Measurements from ENCODE around the gene RSL1D1. TPM values are rescaled to one million over a fixed set of nuclear protein-coding genes. Genes with fewer than 3 reads are reported as not detected.
A peak's percentile ranks its signal among the peaks of the same experiment; 100 is the strongest.

RSL1D1 gene
- polyA plus RNA-seq (ENCODE audit: insufficient read length in 4 of 4), result 100 to 1,000 TPM; 206 to 271 (median 242) TPM

DNA sequence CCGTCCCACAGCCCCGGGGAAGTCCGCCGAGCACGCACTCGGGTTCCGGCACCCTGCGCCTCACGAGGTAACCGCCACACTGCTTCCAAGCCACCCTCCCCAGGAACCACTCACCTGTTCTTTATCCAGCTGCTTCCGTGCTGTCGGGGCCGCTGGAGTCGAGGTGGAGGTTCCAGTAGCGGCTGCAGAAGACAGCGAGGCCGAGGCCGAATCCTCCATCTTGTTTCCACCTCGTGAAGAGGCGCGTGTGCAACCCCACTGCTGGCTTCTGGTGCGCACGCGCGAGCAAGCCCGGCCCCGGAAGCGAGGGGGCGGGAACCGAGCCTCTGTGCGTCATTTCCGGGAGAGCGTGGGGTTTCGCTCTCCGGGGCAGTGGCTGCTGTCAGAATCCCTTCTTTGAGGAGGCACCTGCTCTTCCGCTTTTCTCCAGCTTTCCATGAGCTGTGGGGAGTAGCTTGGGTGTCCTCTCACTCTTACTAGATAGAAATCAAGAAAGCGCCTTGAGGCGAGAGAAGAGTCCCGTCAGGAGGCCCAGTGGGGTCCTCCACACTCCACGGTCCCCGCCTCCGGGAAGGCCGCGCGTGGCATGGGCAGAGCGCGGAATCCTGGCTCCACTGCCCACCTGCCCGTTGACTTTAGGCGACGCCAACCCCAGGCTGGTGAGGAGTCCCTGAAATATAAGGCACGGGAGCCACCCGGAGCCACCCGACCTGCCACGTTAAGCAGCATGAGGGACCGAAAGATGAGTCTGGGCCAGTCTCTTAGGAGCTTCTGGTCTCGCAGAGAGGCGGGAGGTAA is at the start of gene RSL1D1:
Gene RSL1D1 (minus strand): TSS at position 249 of the 798 bp plus-strand sequence. CDS start 30 bp downstream, at position 219.
- peak; percentile 85 to 90 (median 88) for DNase-seq (ENCODE audit: low read depth in 4 of 4, low spot score in 3 of 4)

DNA sequence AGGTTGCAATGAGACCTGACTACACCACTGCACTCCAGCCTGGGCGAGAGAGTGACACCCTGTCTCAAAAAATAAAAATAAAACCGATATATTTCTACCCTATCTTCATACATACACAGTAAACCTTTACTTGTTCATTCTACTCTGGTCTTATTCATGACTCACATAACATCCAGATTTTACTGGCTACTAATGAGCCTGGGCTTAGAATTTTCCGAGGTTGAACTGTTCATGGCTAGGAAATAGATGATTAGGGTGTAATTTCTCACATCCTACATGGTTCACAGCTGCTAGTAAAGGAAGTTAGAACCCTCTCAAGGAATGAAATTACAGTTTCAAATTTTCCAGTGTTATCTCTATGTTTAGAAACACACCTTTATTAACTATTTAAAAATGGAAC is 49.7 kb upstream of the RSL1D1 start:
- DNase-seq (ENCODE audit: low read depth in 4 of 4, low spot score in 3 of 4), result no peak

DNA sequence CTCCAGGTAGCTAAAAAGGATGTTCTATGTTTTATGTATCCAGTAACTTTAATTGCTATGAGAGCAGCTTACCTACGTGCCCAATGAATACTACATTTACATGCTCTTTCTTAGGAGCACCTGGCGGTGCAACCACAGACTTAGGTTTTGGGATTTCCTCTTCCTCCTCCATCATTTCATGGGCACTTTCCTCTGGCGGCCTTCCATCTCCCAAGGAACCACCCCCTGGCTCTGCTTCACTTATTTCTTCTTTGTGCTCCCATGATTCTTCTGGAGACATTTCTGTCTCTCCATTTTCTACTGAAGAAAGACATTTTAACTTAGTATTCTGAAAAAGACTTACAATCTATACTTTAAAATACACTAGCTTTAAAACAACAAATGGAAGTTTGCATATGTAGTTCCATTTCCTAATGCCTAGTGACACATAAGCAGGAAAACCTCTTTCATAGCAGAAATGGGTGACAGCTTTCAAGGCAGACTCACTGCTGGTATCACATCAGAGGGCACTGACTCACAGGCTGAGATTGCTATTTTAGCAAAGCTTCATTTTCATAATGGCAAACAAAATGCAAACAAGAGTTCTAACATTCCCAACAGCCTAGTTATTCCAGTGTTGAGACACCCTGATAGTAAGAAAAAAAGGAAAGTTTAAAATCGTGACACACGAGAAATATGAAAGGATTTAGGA is 45.3 kb upstream of the RSL1D1 start:
- DNase-seq (ENCODE audit: low read depth in 4 of 4, low spot score in 3 of 4), result no peak

DNA sequence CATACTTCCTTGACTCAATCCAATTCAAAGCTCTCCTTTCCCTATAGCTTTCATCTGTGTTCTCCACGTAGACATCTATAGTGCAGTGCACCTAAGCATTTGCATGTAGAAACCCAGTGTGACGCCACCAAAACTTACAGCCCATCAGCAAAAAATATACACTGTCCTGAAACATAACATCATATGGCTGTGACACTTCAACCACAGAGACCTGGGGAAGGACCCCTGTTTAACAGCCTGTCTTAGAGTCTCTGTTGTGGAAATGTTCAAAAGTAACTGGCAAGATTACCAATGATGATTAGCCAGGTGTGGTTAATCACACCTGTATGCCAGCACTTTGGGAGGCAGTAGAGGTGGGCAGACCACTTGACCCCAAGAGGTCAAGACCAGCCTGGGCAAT is 42.2 kb upstream of the RSL1D1 start:
- DNase-seq (ENCODE audit: low read depth in 4 of 4, low spot score in 3 of 4), result no peak

DNA sequence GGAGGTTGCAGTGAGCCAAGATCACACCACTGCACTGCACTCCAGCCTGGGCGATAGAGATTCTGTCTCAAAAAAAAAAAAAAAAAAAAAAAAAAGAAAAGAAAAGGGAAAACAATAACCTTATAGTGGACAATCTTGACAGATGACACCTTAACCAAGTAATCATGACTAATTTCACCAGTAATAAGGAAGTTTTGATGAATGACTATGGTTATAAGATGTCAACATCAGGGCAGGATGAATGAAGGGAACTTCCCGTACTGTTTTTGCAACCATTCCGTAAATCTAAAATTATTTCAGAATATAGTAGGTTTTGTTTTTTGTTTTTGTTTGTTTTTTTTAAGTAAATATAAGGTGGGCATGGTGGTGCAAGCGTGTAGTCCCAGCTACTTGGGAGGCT is 41.4 kb upstream of the RSL1D1 start:
- DNase-seq (ENCODE audit: low read depth in 4 of 4, low spot score in 3 of 4), result no peak

DNA sequence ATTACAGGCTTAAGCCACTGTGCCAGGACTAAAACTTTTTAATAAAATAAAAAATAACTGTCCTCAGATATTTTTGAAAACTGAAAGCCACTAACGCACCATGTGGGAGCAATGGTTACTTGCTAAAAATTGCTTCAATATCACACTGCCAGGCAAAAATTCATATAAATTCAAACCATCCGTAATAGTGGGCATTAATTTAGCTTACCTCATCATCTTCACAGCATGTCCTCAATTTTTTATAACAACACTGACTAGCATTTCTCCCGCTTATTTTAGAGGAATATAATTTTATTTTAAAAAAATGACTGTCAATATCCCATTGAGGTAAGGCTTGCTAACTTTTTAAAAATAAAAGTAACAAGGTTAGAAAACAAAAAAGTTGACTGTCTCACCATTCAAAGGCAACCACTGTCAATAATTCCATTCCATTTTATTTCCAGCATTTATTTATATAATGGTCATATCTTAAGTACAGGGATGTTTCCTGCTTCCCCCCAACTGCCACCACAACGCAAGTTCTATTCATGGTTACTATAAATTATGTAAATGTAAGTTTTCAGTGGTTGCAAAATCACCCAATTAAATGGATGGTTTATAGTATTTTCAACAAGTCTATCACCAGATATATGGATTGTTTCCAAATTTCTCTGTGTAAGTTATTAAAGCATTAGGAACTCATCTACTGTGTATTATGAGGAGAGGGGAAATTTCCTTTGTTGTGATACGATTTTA is 39.1 kb upstream of the RSL1D1 start:
- no peak for DNase-seq (ENCODE audit: low read depth in 4 of 4, low spot score in 3 of 4)

DNA sequence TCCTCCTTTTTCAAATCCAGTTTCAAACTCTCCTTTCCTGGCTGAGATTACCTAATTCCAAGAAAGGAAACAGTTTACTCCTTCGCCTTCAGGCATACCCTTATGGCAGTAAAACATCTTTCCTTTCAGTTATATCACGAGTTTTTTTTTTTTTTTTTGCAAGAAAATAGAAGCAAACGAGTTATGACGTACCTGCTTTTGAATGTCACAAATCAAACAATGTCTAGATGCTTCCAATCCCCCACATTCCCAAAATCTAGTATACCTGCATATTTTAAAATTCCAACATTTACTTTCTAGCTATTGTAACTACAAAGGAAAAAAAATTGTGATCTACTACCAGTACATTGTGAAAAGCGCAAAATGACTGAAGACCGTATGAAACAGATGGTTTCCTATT is 35.5 kb upstream of the RSL1D1 start:
- DNase-seq (ENCODE audit: low read depth in 4 of 4, low spot score in 3 of 4), result no peak

DNA sequence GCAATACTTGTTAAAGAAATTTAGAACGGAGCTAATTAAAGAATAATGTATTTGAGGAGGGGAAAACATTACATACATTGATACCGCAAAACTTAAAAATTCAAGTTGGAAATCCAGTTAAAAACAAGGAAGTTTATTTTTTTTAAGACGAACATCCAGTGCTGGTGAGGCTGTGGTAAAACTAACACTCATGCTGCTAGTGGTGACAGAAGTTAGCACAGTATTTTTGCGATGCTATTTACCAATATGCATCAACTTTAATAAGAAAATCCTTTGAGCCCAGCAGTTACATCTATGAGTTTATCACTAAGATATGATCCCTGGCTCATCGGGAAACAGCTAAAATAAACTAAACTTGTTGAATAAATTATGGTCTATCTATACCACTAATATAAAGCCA is 32.7 kb upstream of the RSL1D1 start:
- no peak for DNase-seq (ENCODE audit: low read depth in 4 of 4, low spot score in 3 of 4)

DNA sequence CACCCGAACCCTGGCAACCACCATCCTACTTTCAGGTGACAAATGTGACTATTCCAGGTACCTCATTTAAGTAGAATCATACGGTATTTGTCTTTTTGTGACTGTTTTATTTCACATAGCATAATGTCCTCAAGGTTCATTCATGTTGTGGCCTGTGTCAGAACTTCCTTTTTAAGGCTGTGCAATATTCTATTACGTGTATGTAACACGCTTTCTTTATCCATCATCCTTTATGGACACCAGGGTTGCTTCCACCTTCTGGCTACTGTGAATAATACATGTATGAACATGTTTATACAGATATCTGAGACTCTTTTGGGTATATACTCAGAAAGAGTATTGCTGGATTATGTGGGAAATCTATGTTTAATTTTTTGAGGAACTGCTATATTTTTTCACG is 28.7 kb upstream of the RSL1D1 start:
- no peak for DNase-seq (ENCODE audit: low read depth in 4 of 4, low spot score in 3 of 4)

DNA sequence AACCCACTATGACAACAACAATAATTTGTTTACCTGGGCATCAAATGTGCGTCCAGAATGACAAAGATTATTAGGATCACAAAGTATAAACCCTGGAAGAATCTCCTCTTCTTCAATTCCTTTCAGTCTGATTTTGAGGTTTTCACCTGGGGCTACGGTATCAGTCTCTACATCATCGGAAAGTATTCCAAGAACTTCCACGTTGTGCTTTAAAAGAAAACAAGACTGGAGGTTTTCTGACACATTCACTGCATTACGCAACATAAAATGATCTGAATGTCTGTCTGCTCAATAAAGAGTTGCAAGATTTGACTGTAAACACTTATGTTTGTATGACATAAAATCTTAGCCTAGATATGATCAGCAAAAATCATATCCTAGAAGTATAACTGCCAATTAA is 26.0 kb upstream of the RSL1D1 start:
- no peak for DNase-seq (ENCODE audit: low read depth in 4 of 4, low spot score in 3 of 4)

DNA sequence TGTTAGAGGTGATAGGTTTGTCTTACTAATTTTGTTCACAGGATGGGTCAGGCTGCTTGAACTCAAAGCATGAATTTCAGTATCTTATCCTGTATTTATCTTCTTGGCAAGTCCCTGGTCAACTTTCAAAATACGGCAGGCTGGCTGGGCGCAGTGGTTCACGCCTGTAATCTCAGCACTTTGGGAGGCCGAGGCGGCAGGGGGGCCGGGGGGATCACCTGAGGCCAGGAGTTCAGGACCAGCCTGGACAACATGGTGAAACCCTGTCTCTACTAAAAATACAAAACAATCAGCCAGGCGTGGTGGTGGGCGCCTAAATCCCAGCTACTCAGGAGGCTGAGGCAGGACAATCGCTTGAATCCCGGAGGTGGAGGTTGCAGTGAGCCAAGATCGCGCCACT is 25.0 kb upstream of the RSL1D1 start:
- no peak for DNase-seq (ENCODE audit: low read depth in 4 of 4, low spot score in 3 of 4)

DNA sequence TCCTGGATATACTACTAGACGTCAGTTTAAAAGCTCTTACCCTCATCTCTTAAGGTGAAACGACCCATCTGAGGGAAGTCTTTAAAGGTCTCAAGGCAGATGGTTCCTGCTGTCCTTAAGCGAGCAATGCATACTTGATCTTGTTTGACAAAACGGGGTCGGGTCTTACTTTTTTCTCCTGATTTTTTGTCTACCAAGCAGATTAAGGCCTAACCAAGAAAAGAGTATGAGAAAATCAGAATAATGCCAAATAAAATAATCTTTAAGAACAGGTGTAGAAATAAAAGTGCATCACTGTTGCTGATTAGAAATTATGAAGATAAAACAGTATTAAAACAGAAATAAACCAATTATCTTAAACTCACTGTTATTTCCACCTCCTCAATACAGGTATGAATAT is 24.4 kb upstream of the RSL1D1 start:
- DNase-seq (ENCODE audit: low read depth in 4 of 4, low spot score in 3 of 4), result no peak

DNA sequence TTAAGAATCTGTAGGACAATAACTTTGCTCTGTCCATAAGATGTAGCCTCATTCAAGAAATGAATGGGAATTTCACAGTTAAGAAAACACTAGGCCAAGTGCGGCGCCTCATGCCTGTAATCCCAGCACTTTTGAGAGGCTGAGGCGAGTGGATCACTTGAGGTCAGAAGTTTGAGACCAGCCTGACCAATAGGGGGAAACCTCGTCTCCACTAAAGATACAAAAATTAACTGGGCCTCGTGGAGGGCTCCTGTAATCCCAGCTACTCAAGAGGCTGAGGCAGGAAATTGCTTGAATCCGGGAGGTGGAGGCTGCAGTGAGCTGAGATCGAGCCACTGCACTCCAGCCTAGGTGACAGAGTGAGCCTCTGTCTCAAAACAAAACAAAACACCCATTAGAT is 19.9 kb upstream of the RSL1D1 start:
- no peak for DNase-seq (ENCODE audit: low read depth in 4 of 4, low spot score in 3 of 4)

DNA sequence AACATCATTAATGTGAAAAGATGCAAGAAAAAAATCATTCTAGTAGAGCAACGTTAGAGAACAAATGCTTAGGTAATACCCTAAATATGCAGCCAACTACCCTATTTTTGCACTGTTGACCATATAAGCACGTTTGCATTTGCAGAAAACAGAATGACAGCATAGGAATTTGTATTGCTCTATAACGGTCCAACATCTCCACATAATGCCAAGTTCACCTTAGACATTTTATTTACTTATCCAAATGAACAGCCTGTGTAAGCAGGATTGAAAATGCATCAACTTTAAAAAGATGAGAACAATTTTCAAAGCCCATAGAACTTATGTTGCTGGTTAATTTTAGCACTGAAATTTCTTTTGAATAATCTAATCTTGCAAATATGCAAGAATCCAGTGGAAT is 19.1 kb upstream of the RSL1D1 start:
- no peak for DNase-seq (ENCODE audit: low read depth in 4 of 4, low spot score in 3 of 4)

DNA sequence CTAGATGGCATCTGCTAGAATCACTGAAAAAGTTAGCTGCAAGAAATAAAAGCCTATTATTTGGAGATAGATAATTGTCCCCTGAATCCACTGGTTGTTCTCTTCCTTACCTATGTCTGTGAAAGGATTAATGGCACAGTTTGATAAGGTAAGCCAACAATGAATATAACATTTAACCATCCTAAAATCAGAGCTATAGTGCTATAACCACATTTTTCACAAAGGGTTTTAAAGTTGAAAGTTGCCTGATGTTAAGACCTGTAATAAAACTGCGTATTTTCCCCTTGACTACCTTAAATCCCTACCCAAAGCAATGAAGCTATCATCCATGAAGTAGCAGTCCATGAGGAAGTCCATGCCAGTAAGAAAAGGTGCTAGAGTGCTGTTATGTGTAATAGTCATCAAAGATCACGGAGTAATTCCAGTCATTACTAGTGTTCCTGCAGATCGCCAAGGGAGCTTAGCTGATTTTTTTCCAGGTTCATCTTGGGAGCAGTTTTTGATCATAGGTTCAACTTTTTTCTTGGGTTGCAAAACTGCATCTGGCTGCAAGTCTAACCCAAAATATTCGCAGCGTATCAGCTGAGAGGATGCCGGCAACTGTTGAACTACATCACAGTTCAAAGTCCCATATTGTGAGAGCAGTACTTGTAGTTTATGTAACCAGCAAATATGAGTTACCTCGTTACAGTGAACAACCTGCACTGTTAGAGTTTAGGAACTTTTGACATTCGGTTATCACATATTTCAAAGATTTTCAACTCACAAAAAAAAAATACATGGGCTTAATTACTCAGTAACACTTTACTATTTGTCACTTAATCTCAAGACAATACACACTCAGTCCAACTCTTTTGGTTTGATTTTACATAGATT is 18.2 kb upstream of the RSL1D1 start:
- DNase-seq (ENCODE audit: low read depth in 4 of 4, low spot score in 3 of 4), result no peak

DNA sequence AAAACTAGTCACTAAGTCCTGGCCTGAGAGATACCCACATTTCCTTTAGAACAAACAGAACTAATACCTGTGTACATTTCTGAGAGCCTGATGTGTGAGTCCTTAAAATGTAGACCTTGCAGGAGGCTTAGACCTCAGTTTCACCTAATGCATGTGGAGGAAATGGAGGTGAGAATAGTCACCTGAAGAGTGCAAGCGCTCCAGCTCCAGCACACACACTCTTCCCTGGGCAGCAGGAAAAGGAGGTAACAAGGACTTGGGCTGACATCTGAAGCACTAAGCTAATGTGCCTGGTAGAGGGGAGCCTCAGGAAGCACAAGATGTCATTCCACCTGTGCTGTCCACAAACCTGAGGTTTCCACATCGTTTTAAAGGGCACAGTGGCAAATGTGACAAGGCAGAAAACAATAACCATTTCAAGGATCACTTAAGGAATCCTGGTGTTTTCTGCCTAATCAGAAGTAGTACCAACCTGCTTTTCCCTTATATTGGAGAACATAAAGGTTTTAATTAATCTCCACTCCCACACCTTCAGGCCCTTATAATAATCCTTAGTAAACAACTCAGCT is 17.2 kb upstream of the RSL1D1 start:
- no peak for DNase-seq (ENCODE audit: low read depth in 4 of 4, low spot score in 3 of 4)

DNA sequence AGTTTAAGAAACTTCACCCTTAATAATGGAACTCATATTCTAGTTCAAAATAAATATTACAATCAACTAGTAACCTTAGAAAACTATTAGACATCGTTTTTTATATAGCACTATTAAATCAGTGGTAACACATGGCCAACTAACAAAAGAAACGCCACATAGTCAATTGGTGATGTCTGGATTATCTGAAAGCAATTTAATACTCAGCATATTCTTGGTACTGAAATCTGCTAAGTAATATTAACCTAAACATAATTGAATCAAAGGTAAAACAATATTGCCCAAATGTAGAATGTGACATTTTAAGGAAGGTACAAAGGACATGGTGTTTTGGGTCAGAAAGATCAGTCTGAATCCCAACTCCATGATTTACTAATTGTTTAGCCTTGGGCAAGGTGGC is 11.1 kb upstream of the RSL1D1 start:
- no peak for DNase-seq (ENCODE audit: low read depth in 4 of 4, low spot score in 3 of 4)

DNA sequence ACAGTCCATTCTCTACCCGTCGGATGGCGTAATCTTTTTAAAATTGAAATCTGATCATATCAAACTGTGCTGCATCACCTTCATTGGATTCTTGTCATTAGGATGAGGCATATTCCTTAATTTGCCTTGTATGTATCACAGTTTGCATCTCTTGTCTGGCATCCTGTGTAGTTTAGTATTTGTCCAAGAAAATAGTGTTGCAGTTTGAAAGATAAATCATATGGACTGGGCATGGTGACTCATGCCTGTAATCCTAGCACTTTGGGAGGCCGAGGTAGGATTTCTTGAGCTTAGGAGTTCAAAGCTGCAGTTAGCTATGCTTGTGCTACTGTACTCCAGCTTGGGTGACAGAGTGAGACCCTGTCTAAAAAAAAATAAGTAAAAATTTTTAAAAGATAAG is 5.8 kb upstream of the RSL1D1 start:
- DNase-seq (ENCODE audit: low read depth in 4 of 4, low spot score in 3 of 4), result no peak

DNA sequence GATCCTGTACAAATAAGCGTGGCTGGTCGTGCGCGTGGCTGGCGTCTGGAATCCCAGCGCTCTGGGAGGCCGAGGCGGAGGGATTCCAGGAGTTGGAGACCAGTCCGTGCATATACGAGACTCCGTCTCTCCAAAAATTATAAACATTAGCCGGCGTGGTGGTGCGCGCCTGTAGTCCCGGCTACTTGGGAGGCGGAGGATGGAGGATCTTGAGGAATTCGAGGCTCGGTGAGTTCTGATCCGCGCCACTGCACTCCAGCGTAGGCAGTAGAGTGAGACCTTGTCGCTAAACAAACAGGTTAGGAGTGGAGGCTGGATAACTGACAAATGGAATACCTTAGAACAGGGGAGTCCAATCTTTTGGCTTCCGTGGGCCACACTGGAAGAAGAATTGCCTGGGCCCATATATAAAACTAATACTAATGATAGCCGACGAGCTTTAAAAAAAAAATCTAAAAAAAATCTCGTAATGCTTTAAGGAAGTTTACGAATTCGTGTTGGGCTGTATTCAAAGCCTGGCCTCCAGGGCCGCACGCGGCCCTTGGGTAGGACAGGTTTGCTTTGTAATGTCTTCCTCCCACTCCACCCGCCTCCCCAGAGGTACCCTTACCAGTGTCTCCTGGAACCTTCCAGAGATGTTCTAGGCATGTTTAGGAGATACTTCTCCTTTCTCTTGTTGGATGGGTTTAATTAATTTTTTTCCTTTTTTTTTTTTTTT is 909 bp upstream of the RSL1D1 start:
- DNase-seq (ENCODE audit: low read depth in 4 of 4, low spot score in 3 of 4), result peak in 1 of 4 donors; percentile 6

DNA sequence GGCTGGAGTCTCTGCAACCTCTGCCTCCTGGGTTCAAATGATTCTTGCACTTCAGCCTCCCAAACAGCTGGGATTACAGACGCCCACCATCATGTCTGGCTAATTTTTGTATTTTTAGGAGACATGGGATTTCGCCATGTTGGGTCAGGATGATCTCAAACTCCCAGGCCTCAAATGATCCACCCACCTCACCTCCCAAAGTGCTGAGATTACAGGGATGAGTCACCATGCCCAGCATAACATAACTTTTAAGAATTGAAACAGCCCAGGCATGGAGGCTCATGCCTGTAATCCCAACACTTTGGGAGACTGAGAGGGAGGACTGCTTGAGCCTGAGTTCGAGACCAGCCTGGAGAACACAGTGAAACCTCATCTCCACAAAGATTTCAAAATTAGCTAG is 2.5 kb downstream of the RSL1D1 start:
- no peak for DNase-seq (ENCODE audit: low read depth in 4 of 4, low spot score in 3 of 4)
